Measurements from ENCODE around the gene SRSF4. TPM values are rescaled to one million over a fixed set of nuclear protein-coding genes. Genes with fewer than 3 reads are reported as not detected.
"Not testable (repeated sequence)": the region's sequence is repeated elsewhere in the genome, so short reads cannot be mapped to it uniquely, and the experiment has no call there.

The SRSF4 gene
- total RNA-seq, 1 donor from 2014 or later: 67.8 TPM

DNA sequence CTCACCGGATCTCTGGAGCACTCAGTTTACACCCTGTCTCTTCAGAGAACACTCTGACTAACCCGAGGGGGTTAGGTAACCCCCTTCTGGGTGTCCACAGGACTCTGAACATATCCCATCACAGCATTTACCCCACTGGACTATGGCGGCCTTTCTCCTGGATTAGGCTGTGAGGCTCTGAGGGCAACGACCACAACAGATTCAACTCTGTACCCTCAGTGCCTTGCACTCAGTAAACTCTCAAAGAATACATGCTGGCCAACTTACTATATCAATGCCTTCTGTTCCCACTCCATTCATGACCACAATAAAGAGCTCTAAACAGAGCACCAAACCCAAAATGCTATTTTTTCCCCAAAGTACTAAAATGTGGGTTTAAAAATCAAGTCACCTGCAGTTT lies 43.7 kb upstream of the SRSF4 start:
- no peak overlapping the region for H3K4me3 ChIP-seq
- DNase-seq (ENCODE audit: extremely low spot score in 2 of 2): no peak
- H3K36me3 ChIP-seq: no peaks in the 10 kb centered on the region
- H3K27me3 ChIP-seq: no peaks in the 10 kb centered on the region
- TF ChIP-seq POLR2A (IDR thresholded peaks at IDR 0.05) (no peak), CTCF (IDR thresholded peaks at IDR 0.05) (no peak), POLR2AphosphoS5 (IDR thresholded peaks at IDR 0.05; ENCODE audit: insufficient read depth in 1 of 2, low read depth in 1 of 2) (no peak)
- no peak overlapping the region for H3K27ac ChIP-seq
- peaks cover 7% of the 10 kb centered on the region for H3K4me1 ChIP-seq
- no peaks in the 10 kb centered on the region for H3K9me3 ChIP-seq
- intact Hi-C loops (cut with DNase I): no loop called here

- no peaks in the 10 kb centered on the region for H3K27me3 ChIP-seq
- no peak overlapping the region for H3K27ac ChIP-seq
- TF ChIP-seq POLR2AphosphoS5 (IDR thresholded peaks at IDR 0.05; ENCODE audit: insufficient read depth in 1 of 2, low read depth in 1 of 2) (no peak), CTCF (IDR thresholded peaks at IDR 0.05) (no peak), POLR2A (IDR thresholded peaks at IDR 0.05) (no peak)
- H3K4me3 ChIP-seq: no peak overlapping the region
- H3K36me3 ChIP-seq: no peaks in the 10 kb centered on the region
- intact Hi-C loops (cut with DNase I): no loop called here
- no peaks in the 10 kb centered on the region for H3K4me1 ChIP-seq
- no peaks in the 10 kb centered on the region for H3K9me3 ChIP-seq
- DNase-seq (ENCODE audit: extremely low spot score in 2 of 2): no peak
Measured at GRCh38 chr1:29224356-29224837, 42.7 kb upstream of the SRSF4 start.

GRCh38 chr1:29223521-29223920 lies 41.8 kb upstream of the SRSF4 start:
- Histone ChIP-seq H3K36me3 (no peaks in the 10 kb centered on the region), H3K27me3 (no peaks in the 10 kb centered on the region), H3K4me1 (no peaks in the 10 kb centered on the region), H3K4me3 (no peak overlapping the region), H3K9me3 (no peaks in the 10 kb centered on the region), H3K27ac (no peak overlapping the region)
- no peak for DNase-seq (ENCODE audit: extremely low spot score in 2 of 2)
- intact Hi-C loops (cut with DNase I): no loop called here
- TF ChIP-seq POLR2A (IDR thresholded peaks at IDR 0.05): no peak
- TF ChIP-seq POLR2AphosphoS5 (IDR thresholded peaks at IDR 0.05; ENCODE audit: insufficient read depth in 1 of 2, low read depth in 1 of 2): no peak
- no peak for TF ChIP-seq CTCF (IDR thresholded peaks at IDR 0.05)

DNA sequence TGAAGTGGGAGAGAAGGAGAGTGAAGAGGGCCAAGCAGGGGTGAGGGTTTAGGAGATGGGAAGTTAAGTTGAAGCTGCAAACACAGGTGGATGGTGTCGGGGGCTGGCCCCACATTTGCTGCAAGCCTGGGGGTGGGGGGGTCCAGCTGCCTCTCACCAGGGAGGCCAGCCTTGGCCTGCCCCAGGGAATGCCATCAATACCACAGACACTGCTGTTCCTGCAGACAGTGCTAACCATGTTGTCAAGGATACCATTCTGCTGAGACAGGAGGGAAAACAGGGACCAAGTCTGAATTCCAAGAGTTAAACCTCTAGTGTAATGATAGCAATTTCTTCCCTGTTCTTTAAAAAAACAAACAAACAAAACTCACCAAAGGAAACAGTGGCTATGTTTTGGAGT lies 41.0 kb upstream of the SRSF4 start:
- no peak for TF ChIP-seq POLR2A (IDR thresholded peaks at IDR 0.05)
- TF ChIP-seq POLR2AphosphoS5 (IDR thresholded peaks at IDR 0.05; ENCODE audit: insufficient read depth in 1 of 2, low read depth in 1 of 2): no peak
- TF ChIP-seq CTCF (IDR thresholded peaks at IDR 0.05): no peak
- H3K9me3 ChIP-seq: no peaks in the 10 kb centered on the region
- no peaks in the 10 kb centered on the region for H3K36me3 ChIP-seq
- no peak overlapping the region for H3K4me3 ChIP-seq
- no peaks in the 10 kb centered on the region for H3K27me3 ChIP-seq
- no peak overlapping the region for H3K27ac ChIP-seq
- intact Hi-C loops (cut with DNase I): no loop called here
- H3K4me1 ChIP-seq: no peaks in the 10 kb centered on the region
- no peak for DNase-seq (ENCODE audit: extremely low spot score in 2 of 2)

DNA sequence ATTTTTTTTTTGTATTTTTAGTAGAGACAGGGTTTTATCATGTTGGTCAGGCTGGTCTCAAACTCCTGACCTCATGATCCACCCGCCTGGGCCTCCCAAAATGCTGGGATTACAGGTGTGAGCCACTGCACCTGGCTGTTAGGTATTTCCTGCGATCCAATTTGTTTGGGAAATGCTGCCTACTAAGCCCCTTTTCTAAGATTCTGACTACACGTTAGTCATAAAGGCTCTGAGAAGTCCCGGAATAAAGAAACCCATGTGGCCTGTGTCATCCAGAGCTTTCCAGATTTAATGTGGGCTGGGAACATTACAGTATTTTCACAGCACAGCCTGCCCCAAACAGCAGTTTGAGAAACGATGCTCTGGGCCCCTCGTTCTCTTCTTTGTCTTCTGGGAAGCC lies 40.6 kb upstream of the SRSF4 start:
- intact Hi-C loops (cut with DNase I); H3K9me3 ChIP-seq; H3K4me1 ChIP-seq; DNase-seq (ENCODE audit: extremely low spot score in 2 of 2); H3K27me3 ChIP-seq; H3K36me3 ChIP-seq; H3K27ac ChIP-seq; H3K4me3 ChIP-seq: not testable (repeated sequence)

- no peaks in the 10 kb centered on the region for H3K4me1 ChIP-seq
- no peak overlapping the region for H3K4me3 ChIP-seq
- intact Hi-C loops (cut with DNase I): no loop called here
- no peak for DNase-seq (ENCODE audit: extremely low spot score in 2 of 2)
- no peaks in the 10 kb centered on the region for H3K27me3 ChIP-seq
- TF ChIP-seq CTCF (IDR thresholded peaks at IDR 0.05) (no peak), POLR2AphosphoS5 (IDR thresholded peaks at IDR 0.05; ENCODE audit: insufficient read depth in 1 of 2, low read depth in 1 of 2) (no peak), POLR2A (IDR thresholded peaks at IDR 0.05) (no peak)
- H3K9me3 ChIP-seq: no peaks in the 10 kb centered on the region
- H3K36me3 ChIP-seq: no peaks in the 10 kb centered on the region
- no peak overlapping the region for H3K27ac ChIP-seq
Measured at GRCh38 chr1:29221296-29221695, 39.6 kb upstream of the SRSF4 start.

Measured in vagina (tissue), 2 donors.